SK-N-SH (cell line): ENCODE results near the gene ASH1L. TPM values are rescaled to one million over a fixed set of nuclear protein-coding genes. Genes with fewer than 3 reads are reported as not detected.

Experiments
- CTCF ChIA-PET: fragments of 300-600, 350-600 bp; formaldehyde crosslinking; extraction: SDS; loops from one replicate; lab custom pipeline; 2021; lab: Yijun Ruan, JAX
- POLR2A ChIA-PET: fragments of 350-600 bp; sonication (Branson Sonifier 250); formaldehyde crosslinking; extraction: SDS; loops from one replicate; lab custom pipeline; 2020; ENCODE audit warnings: antibody characterized with exemption, inconsistent platforms; lab: Yijun Ruan, JAX
- DNase-seq: peaks from one replicate; pipeline ENCODE4 v3.0.0; 2012
- H2AFZ ChIP-seq: fragments of 200-600 bp; sonication (generic); 2 replicates; pipeline ENCODE4 v1.8.1; 2016; ENCODE audit warnings: antibody characterized with exemption, mild to moderate bottlenecking, low read depth
- H3F3A ChIP-seq: fragments of 200-600 bp; sonication (generic); replicated peaks from 2 replicates; pipeline ENCODE3; 2016; ENCODE audit warnings: antibody characterized with exemption, mild to moderate bottlenecking; ENCODE audit not compliant: insufficient read depth
- H3K27ac ChIP-seq, 2 experiments: fragments of 200-500 bp in 1 of 2; fragments of 200-600 bp in 1 of 2; sonication (Bioruptor generic) in 1 of 2; sonication (generic), shearing (Covaris generic) in 1 of 2; 2 replicates each; pipeline versions ENCODE4 v1.5.1 to v1.6.1; 2014 to 2016; ENCODE audit warnings: low read depth in 2 of 2, inconsistent platforms in 1 of 2, low read length in 1 of 2, mild to moderate bottlenecking in 1 of 2, mixed read lengths in 1 of 2
- H3K27me3 ChIP-seq: fragments of 200-600 bp; sonication (generic), shearing (Covaris generic); 2 replicates; pipeline ENCODE4 v1.6.1; 2016; ENCODE audit warnings: mixed run types; ENCODE audit not compliant: insufficient read depth
- H3K36me3 ChIP-seq, 2 experiments: fragments of 200-500 bp in 1 of 2; fragments of 200-600 bp in 1 of 2; sonication (Bioruptor generic) in 1 of 2; sonication (generic) in 1 of 2; replicated peaks in 1 of 2; 2 replicates each; pipeline versions ENCODE3 to v1.5.1; 2014 to 2016; ENCODE audit warnings: low read length in 1 of 2, mild to moderate bottlenecking in 1 of 2; ENCODE audit not compliant: insufficient read depth in 2 of 2, control insufficient read depth in 1 of 2
- H3K4me1 ChIP-seq, 2 experiments: fragments of 200-500 bp in 1 of 2; fragments of 200-600 bp in 1 of 2; sonication (Bioruptor generic) in 1 of 2; sonication (generic), shearing (Covaris generic) in 1 of 2; 2 replicates each; pipeline versions ENCODE4 v1.5.1 to v1.6.1; 2014 to 2016; ENCODE audit warnings: low read depth in 1 of 2, low read length in 1 of 2, mixed run types in 1 of 2; ENCODE audit not compliant: insufficient read depth in 2 of 2, control insufficient read depth in 1 of 2
- H3K4me2 ChIP-seq: fragments of 200-600 bp; sonication (generic), shearing (Covaris generic); 2 replicates; pipeline ENCODE4 v1.6.1; 2017; ENCODE audit warnings: mixed run types
- H3K4me3 ChIP-seq, 2 experiments: fragments of 200-500 bp in 1 of 2; fragments of 200-600 bp in 1 of 2; sonication (Bioruptor generic) in 1 of 2; sonication (generic), shearing (Covaris generic) in 1 of 2; 2 replicates each; pipeline versions ENCODE4 v1.5.1 to v1.8.1; 2014 to 2016; ENCODE audit warnings: low read depth in 2 of 2, inconsistent platforms in 1 of 2, low read length in 1 of 2, mild to moderate bottlenecking in 1 of 2, mixed read lengths in 1 of 2, moderate library complexity in 1 of 2
- H3K79me2 ChIP-seq: fragments of 200-600 bp; sonication (generic); 2 replicates; pipeline ENCODE4 v1.8.1; 2017; ENCODE audit warnings: mild to moderate bottlenecking; ENCODE audit not compliant: insufficient read depth
- H3K9ac ChIP-seq: fragments of 200-600 bp; sonication (generic); 2 replicates; pipeline ENCODE4 v1.6.1; 2017; ENCODE audit warnings: mixed run types
- H3K9me2 ChIP-seq: fragments of 200-600 bp; sonication (generic); 2 replicates; pipeline ENCODE4 v1.6.1; 2017; ENCODE audit warnings: mixed run types
- H3K9me3 ChIP-seq: fragments of 200-600 bp; sonication (generic); 2 replicates; pipeline ENCODE4 v1.6.1; 2017; ENCODE audit warnings: mixed run types, mild to moderate bottlenecking, moderate library complexity
- H4K20me1 ChIP-seq: fragments of 200-600 bp; sonication (generic); 2 replicates; pipeline ENCODE4 v1.6.1; 2017; ENCODE audit warnings: mild to moderate bottlenecking, mixed run types; ENCODE audit not compliant: insufficient read depth
- CHD2 ChIP-seq: fragments of 150-350 bp; IDR thresholded peaks from 2 replicates; pipeline ENCODE4 v1.6.1; 2018; ENCODE audit warnings: low read length; ENCODE audit not compliant: partially characterized antibody
- ELF1 ChIP-seq: IDR thresholded peaks from 2 replicates; pipeline ENCODE4 v1.4.0; 2012
- FOSL2 ChIP-seq: IDR thresholded peaks from 2 replicates; pipeline ENCODE4 v1.4.0; 2012; ENCODE audit warnings: low read depth, mild to moderate bottlenecking, moderate library complexity, borderline replicate concordance
- FOXM1 ChIP-seq: IDR thresholded peaks from 2 replicates; pipeline ENCODE4 v1.4.0; 2012; ENCODE audit warnings: low read depth, mild to moderate bottlenecking
- GABPA ChIP-seq: IDR thresholded peaks from 2 replicates; pipeline ENCODE4 v1.4.0; 2012; ENCODE audit warnings: low read depth, mild to moderate bottlenecking
- GATA2 ChIP-seq: sonication (generic); formaldehyde crosslinking; IDR thresholded peaks from 2 replicates; pipeline ENCODE4 v1.5.0; 2020; ENCODE audit warnings: mild to moderate bottlenecking, missing genetic modification reagents
- JUND ChIP-seq: IDR thresholded peaks from 2 replicates; pipeline ENCODE4 v1.4.0; 2012
- MXI1 ChIP-seq: IDR thresholded peaks from 2 replicates; pipeline ENCODE4 v1.6.1; 2012; ENCODE audit warnings: mild to moderate bottlenecking, low read depth, low read length, improper control_type of control experiment
- NFIC ChIP-seq: IDR thresholded peaks from 2 replicates; pipeline ENCODE4 v1.4.0; 2012; ENCODE audit warnings: borderline replicate concordance
- NRF1 ChIP-seq: IDR thresholded peaks from 2 replicates; pipeline ENCODE4 v1.6.1; 2012; ENCODE audit warnings: low read depth, mild to moderate bottlenecking, low read length
- POLR2AphosphoS5 ChIP-seq: IDR thresholded peaks from 2 replicates; pipeline ENCODE4 v1.6.1; 2012; ENCODE audit warnings: low read depth, low read length
- RCOR1 ChIP-seq: fragments of 150-350 bp; IDR thresholded peaks from 2 replicates; pipeline ENCODE4 v1.6.1; 2017; ENCODE audit warnings: antibody characterized with exemption, low read length
- RFX5 ChIP-seq: IDR thresholded peaks from 2 replicates; pipeline ENCODE4 v1.6.1; 2012; ENCODE audit warnings: mild to moderate bottlenecking, improper control_type of control experiment, low read length
- RXRA ChIP-seq: IDR thresholded peaks from 2 replicates; pipeline ENCODE4 v1.4.0; 2012; ENCODE audit warnings: low read depth, mild to moderate bottlenecking, borderline replicate concordance
- SIN3A ChIP-seq: IDR thresholded peaks from 2 replicates; pipeline ENCODE4 v1.6.1; 2012; ENCODE audit warnings: low read depth, mild to moderate bottlenecking, low read length, moderate library complexity, borderline replicate concordance
- SMC3 ChIP-seq: IDR thresholded peaks from 2 replicates; pipeline ENCODE4 v1.6.1; 2012; ENCODE audit warnings: low read depth, low read length, improper control_type of control experiment
- TAF1 ChIP-seq: IDR thresholded peaks from 2 replicates; pipeline ENCODE4 v1.6.1; 2012; ENCODE audit warnings: low read depth, mild to moderate bottlenecking, low read length, moderate library complexity, borderline replicate concordance
- TCF12 ChIP-seq: IDR thresholded peaks from 2 replicates; pipeline ENCODE4 v1.4.0; 2012
- YY1 ChIP-seq: IDR thresholded peaks from 2 replicates; pipeline ENCODE4 v1.4.0; 2012; ENCODE audit warnings: low read depth, mild to moderate bottlenecking
- WGBS: methylation state at CpG from one replicate; pipeline ENCODE4 v1.1.6; 2017; ENCODE audit warnings: low lambda C conversion rate; 5-methylcytosine and 5-hydroxymethylcytosine counted together
- polyA plus RNA-seq, 3 experiments: library from polyadenylated mRNA; depleted of rRNA; stranded (reverse); fragments of >200 nt; gene quantifications; 2 replicates each; pipeline ENCODE4 v1.2.3, GENCODE V29; 2012
- TF ChIP-seq, protein P1 (sequence below): fragments of 150-350 bp; IDR thresholded peaks from 2 replicates; pipeline ENCODE4 v1.6.1; 2017; ENCODE audit warnings: antibody characterized with exemption, low read length, low read depth, borderline replicate concordance
- TF ChIP-seq, protein P2 (sequence below): IDR thresholded peaks from 2 replicates; pipeline ENCODE4; 2012
- TF ChIP-seq, protein P3 (sequence below): IDR thresholded peaks from 2 replicates; pipeline ENCODE4 v1.4.0; 2012; ENCODE audit warnings: low read depth, borderline replicate concordance
- TF ChIP-seq, protein P4 (sequence below): IDR thresholded peaks from 2 replicates; pipeline ENCODE4 v1.4.0; 2012; ENCODE audit warnings: low read depth
- TF ChIP-seq, protein P5 (sequence below): IDR thresholded peaks from 2 replicates; pipeline ENCODE4 v1.4.0; 2012; ENCODE audit warnings: low read depth, borderline replicate concordance

ASH1L gene
- polyA plus RNA-seq, 1 of the 3 experiments (the other 2 are of a cell fraction) = 13.4 TPM

DNA sequence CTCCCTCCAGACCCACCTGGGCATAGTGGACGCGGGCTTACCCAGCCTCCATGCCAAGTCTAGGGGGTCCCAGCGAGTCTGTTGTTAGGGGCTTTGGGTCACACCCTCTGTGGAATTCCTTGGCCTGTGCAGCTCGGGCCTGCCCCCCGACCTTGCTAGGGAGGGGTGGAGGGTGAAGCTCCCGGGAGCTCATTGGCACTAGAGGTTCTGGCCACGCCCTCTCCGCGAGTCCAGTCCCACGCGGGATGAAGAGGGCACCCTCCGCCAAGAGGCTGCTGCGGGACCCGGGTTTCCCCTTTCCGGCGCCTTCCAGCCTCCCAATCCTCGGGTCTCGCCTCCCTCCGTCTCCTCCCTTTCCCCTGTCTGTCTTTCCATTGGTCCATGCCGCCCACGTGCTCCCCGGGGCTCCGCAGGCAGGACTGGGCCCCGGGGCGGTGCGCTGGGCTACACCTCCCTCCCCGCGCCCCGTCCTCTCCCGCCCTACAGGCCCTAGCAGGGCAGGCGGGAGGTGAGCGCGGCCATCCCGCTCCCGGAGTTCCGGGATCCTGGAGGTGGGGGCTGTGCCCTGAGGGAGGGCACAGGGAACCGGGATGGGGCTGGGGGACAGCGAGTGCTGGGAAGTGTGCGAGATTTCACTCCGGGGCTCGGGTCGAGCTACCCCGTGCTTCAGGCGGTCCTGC lies 238.4 kb downstream of the ASH1L start:
- Histone ChIP-seq H3K9ac (peak overlapping the region; percentile 85), H3K36me3 (peaks cover 16 to 23% of the 10 kb centered on the region in 2 experiments), H3K27me3 (no peaks in the 10 kb centered on the region), H3K27ac (peak overlapping the region; percentile 95), H4K20me1 (0 out of 2 replicates have a peak, but pooled peaks cover 5% of the 10 kb centered on the region), H3K4me3 (peak overlapping the region; percentile 84 to 95), H3F3A (peaks cover 21% of the 10 kb centered on the region), H3K9me3 (no peaks in the 10 kb centered on the region), H3K79me2 (peaks cover 46% of the 10 kb centered on the region), H2AFZ (peak overlapping the region; percentile 83), H3K4me1 (peaks cover 12 to 37% of the 10 kb centered on the region in 2 experiments), H3K4me2 (peak overlapping the region; percentile 97), H3K9me2 (no peaks in the 10 kb centered on the region)
- CTCF ChIA-PET = interaction anchor here (0.6 to 11.6 kb wide), 21 partner anchors 11 to 394 kb away, joined by 3 to 184 read pairs (median 4); partner anchors contain the start of genes CLK2, ENTREP3, FDPS and MTX1
- 0% methylated on average over 18 of the region's 44 CpGs for WGBS
- TF ChIP-seq POLR2AphosphoS5 = peak; percentile 63
- no peak for TF ChIP-seq JUND
- TF ChIP-seq, protein P1, sequence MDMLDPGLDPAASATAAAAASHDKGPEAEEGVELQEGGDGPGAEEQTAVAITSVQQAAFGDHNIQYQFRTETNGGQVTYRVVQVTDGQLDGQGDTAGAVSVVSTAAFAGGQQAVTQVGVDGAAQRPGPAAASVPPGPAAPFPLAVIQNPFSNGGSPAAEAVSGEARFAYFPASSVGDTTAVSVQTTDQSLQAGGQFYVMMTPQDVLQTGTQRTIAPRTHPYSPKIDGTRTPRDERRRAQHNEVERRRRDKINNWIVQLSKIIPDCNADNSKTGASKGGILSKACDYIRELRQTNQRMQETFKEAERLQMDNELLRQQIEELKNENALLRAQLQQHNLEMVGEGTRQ = peak; percentile 91
- TF ChIP-seq, protein P2, sequence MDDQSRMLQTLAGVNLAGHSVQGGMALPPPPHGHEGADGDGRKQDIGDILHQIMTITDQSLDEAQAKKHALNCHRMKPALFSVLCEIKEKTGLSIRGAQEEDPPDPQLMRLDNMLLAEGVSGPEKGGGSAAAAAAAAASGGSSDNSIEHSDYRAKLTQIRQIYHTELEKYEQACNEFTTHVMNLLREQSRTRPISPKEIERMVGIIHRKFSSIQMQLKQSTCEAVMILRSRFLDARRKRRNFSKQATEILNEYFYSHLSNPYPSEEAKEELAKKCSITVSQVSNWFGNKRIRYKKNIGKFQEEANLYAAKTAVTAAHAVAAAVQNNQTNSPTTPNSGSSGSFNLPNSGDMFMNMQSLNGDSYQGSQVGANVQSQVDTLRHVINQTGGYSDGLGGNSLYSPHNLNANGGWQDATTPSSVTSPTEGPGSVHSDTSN = no peak; the same call in 1 of the 2 replicates
- TF ChIP-seq, protein P3, sequence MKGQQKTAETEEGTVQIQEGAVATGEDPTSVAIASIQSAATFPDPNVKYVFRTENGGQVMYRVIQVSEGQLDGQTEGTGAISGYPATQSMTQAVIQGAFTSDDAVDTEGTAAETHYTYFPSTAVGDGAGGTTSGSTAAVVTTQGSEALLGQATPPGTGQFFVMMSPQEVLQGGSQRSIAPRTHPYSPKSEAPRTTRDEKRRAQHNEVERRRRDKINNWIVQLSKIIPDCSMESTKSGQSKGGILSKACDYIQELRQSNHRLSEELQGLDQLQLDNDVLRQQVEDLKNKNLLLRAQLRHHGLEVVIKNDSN = peak; percentile 99
- no peak for TF ChIP-seq GATA2 (CRISPR knock-in tag)
- peak; percentile 6; the same call in 1 of the 2 replicates for TF ChIP-seq TCF12
- TF ChIP-seq FOSL2 = no peak
- peak; percentile 46 for TF ChIP-seq TAF1
- TF ChIP-seq CHD2 = peak; percentile 49
- peak; percentile 2; the same call in 1 of the 2 replicates for TF ChIP-seq GABPA
- no peak; the same call in 1 of the 2 replicates for TF ChIP-seq YY1
- TF ChIP-seq NRF1 = no peak
- no peak for TF ChIP-seq SMC3
- TF ChIP-seq RCOR1 = peak; percentile 21; the same call in 1 of the 2 replicates
- no peak for TF ChIP-seq RXRA
- TF ChIP-seq NFIC = no peak
- TF ChIP-seq FOXM1 = no peak
- TF ChIP-seq, protein P4, sequence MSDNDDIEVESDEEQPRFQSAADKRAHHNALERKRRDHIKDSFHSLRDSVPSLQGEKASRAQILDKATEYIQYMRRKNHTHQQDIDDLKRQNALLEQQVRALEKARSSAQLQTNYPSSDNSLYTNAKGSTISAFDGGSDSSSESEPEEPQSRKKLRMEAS = peak; percentile 52
- TF ChIP-seq RFX5 = no peak
- peak; percentile 29; the same call in 1 of the 2 replicates for TF ChIP-seq ELF1
- peak; percentile 27; the same call in 1 of the 2 replicates for TF ChIP-seq SIN3A
- no peak; the same call in none of the 2 replicates for TF ChIP-seq MXI1
- TF ChIP-seq, protein P5, sequence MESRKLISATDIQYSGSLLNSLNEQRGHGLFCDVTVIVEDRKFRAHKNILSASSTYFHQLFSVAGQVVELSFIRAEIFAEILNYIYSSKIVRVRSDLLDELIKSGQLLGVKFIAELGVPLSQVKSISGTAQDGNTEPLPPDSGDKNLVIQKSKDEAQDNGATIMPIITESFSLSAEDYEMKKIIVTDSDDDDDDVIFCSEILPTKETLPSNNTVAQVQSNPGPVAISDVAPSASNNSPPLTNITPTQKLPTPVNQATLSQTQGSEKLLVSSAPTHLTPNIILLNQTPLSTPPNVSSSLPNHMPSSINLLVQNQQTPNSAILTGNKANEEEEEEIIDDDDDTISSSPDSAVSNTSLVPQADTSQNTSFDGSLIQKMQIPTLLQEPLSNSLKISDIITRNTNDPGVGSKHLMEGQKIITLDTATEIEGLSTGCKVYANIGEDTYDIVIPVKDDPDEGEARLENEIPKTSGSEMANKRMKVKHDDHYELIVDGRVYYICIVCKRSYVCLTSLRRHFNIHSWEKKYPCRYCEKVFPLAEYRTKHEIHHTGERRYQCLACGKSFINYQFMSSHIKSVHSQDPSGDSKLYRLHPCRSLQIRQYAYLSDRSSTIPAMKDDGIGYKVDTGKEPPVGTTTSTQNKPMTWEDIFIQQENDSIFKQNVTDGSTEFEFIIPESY = no peak
- POLR2A ChIA-PET = interaction anchor here (0.5 to 1.4 kb wide), 3 partner anchors 22 to 239 kb away, joined by 3 to 4 read pairs (median 3); partner anchors contain the start of genes ASH1L and SCAMP3
- DNase-seq = peak; percentile 95
